IMR-90 (cell line): ENCODE measurements around the gene PRKN.

Source experiments
- CEBPB ChIP-seq: IDR thresholded peaks from 2 replicates; pipeline ENCODE4 v1.6.1; 2012; ENCODE audit warnings: low read depth, low read length, improper control_type of control experiment
- CTCF ChIP-seq: conservative IDR thresholded peaks from 2 replicates; pipeline ENCODE4 v1.5.1; 2012; ENCODE audit warnings: mild to moderate bottlenecking, low read depth, low read length, improper control_type of control experiment
- FOS ChIP-seq: fragments of 150-350 bp; IDR thresholded peaks from 2 replicates; pipeline ENCODE4 v1.6.1; 2016; ENCODE audit warnings: low read depth, low read length
- MAFK ChIP-seq: IDR thresholded peaks from 2 replicates; pipeline ENCODE4 v1.6.1; 2012; ENCODE audit warnings: low read depth, low read length, improper control_type of control experiment
- MAZ ChIP-seq: IDR thresholded peaks from 2 replicates; pipeline ENCODE4 v1.6.1; 2012; ENCODE audit warnings: low read depth, mild to moderate bottlenecking, low read length, improper control_type of control experiment, moderate library complexity, borderline replicate concordance
- MXI1 ChIP-seq: IDR thresholded peaks from 2 replicates; pipeline ENCODE4 v1.6.1; 2012; ENCODE audit warnings: low read depth, mild to moderate bottlenecking, low read length, moderate library complexity, borderline replicate concordance
- NFE2L2 ChIP-seq: fragments of 150-350 bp; IDR thresholded peaks from 2 replicates; pipeline ENCODE4 v1.6.1; 2016; ENCODE audit warnings: low read depth, mild to moderate bottlenecking, low read length
- POLR2A ChIP-seq: IDR thresholded peaks from 2 replicates; pipeline ENCODE4 v1.6.1; 2012; ENCODE audit warnings: mild to moderate bottlenecking, low read depth, low read length
- RAD21 ChIP-seq: IDR thresholded peaks from 2 replicates; pipeline ENCODE4 v1.6.1; 2012; ENCODE audit warnings: low read length, improper control_type of control experiment
- RCOR1 ChIP-seq: IDR thresholded peaks from 2 replicates; pipeline ENCODE4 v1.6.1; 2012; ENCODE audit warnings: mild to moderate bottlenecking, low read length, improper control_type of control experiment; ENCODE audit not compliant: insufficient replicate concordance
- RFX5 ChIP-seq: IDR thresholded peaks from 2 replicates; pipeline ENCODE4 v1.8.0; 2012; ENCODE audit warnings: low read depth, mild to moderate bottlenecking, low read length, moderate library complexity
- SMC3 ChIP-seq: fragments of 150-350 bp; IDR thresholded peaks from 2 replicates; pipeline ENCODE4 v1.6.1; 2016; ENCODE audit warnings: low read depth, mild to moderate bottlenecking, antibody characterized with exemption, low read length, moderate library complexity
- USF2 ChIP-seq: fragments of 150-350 bp; IDR thresholded peaks from 2 replicates; pipeline ENCODE4 v1.6.1; 2017; ENCODE audit warnings: mild to moderate bottlenecking, antibody characterized with exemption, low read length, low read depth

GRCh38 chr6:161401587-161402309, 1325.8 kb downstream of the PRKN start:
- TF ChIP-seq RFX5 = no peak
- TF ChIP-seq POLR2A = no peak
- no peak for TF ChIP-seq NFE2L2
- TF ChIP-seq RAD21 = no peak
- no peak for TF ChIP-seq CTCF
- no peak for TF ChIP-seq MAFK
- no peak for TF ChIP-seq RCOR1
- no peak for TF ChIP-seq FOS
- no peak for TF ChIP-seq USF2
- TF ChIP-seq CEBPB = no peak
- no peak for TF ChIP-seq MAZ
- no peak for TF ChIP-seq MXI1
- no peak for TF ChIP-seq SMC3
